ENCODE data around the gene THSD4. TPM values are rescaled to one million over a fixed set of nuclear protein-coding genes. Genes with fewer than 3 reads are reported as not detected.

Gene THSD4
- total RNA-seq, 5 donors from 2014 or later (not counting 1 experiment from before 2014, with no cell fraction given) = 0.03 to 0.23 (median 0.18) TPM; not detected in 2

- ATAC-seq (replicated peaks in 1 of 4) (no peak), DNase-seq (no peak)
- H3K36me3 ChIP-seq (ENCODE audit: control insufficient read depth in 2 of 2, extremely low read depth in 1 of 2, insufficient read depth in 1 of 2, low read length in 1 of 2) = no peaks in the 10 kb centered on the region
- H3K27me3 Mint-ChIP-seq = peaks cover 6% of the 10 kb centered on the region in 2 donors
- no peaks in the 10 kb centered on the region for H3K9me3 ChIP-seq
- H3K27me3 ChIP-seq (replicated peaks in 1 of 2; ENCODE audit: control insufficient read depth in 2 of 2, extremely low read depth in 1 of 2, insufficient read depth in 2 of 2, low read length in 1 of 2) = peaks cover 0 to 4% of the 10 kb centered on the region in 2 experiments
- no peaks in the 10 kb centered on the region for H3K9me3 Mint-ChIP-seq
- H3K36me3 Mint-ChIP-seq = no peaks in the 10 kb centered on the region
- H3K4me3 ChIP-seq (ENCODE audit: control insufficient read depth in 1 of 2, extremely low read depth in 1 of 2, low read length in 1 of 2) = no peak overlapping the region
- ChIA-PET CTCF (no interaction called here), POLR2A (no interaction called here)
- no peak overlapping the region for H3K27ac ChIP-seq (ENCODE audit: low read length)
- H3K4me1 Mint-ChIP-seq = no peaks in the 10 kb centered on the region
- no peak overlapping the region for H3K27ac Mint-ChIP-seq
- WGBS (ENCODE audit: insufficient coverage) = no CpG with 5 or more reads among the region's 6 CpGs
- no peak overlapping the region for H3K4me3 Mint-ChIP-seq
- no peaks in the 10 kb centered on the region for H3K4me1 ChIP-seq (ENCODE audit: control insufficient read depth in 1 of 2, extremely low read depth in 1 of 2, insufficient read depth in 2 of 2, low read length in 2 of 2)
Measured at GRCh38 chr15:71463156-71463665, 347.9 kb downstream of the THSD4 start.

- no peaks in the 10 kb centered on the region for H3K4me1 ChIP-seq (ENCODE audit: control insufficient read depth in 1 of 2, extremely low read depth in 1 of 2, insufficient read depth in 2 of 2, low read length in 2 of 2)
- H3K27me3 Mint-ChIP-seq = peaks cover 3 to 5% of the 10 kb centered on the region in 2 donors
- ATAC-seq (replicated peaks in 1 of 4) = no peak
- no peak for DNase-seq
- H3K9me3 Mint-ChIP-seq = no peaks in the 10 kb centered on the region
- H3K27ac Mint-ChIP-seq = no peak overlapping the region
- H3K27me3 ChIP-seq (replicated peaks in 1 of 2; ENCODE audit: control insufficient read depth in 2 of 2, extremely low read depth in 1 of 2, insufficient read depth in 2 of 2, low read length in 1 of 2) = peaks cover 0 to 4% of the 10 kb centered on the region in 2 experiments
- H3K27ac ChIP-seq (ENCODE audit: low read length) = no peak overlapping the region
- WGBS (ENCODE audit: insufficient coverage) = 80% methylated on average over 1 of the region's 3 CpGs
- H3K36me3 Mint-ChIP-seq = no peaks in the 10 kb centered on the region
- no peaks in the 10 kb centered on the region for H3K36me3 ChIP-seq (ENCODE audit: control insufficient read depth in 2 of 2, extremely low read depth in 1 of 2, insufficient read depth in 1 of 2, low read length in 1 of 2)
- H3K4me1 Mint-ChIP-seq = no peaks in the 10 kb centered on the region
- H3K4me3 Mint-ChIP-seq = no peak overlapping the region
- no peak overlapping the region for H3K4me3 ChIP-seq (ENCODE audit: control insufficient read depth in 1 of 2, extremely low read depth in 1 of 2, low read length in 1 of 2)
- POLR2A ChIA-PET = no interaction called here
- no peaks in the 10 kb centered on the region for H3K9me3 ChIP-seq
- CTCF ChIA-PET = no interaction called here
Measured at GRCh38 chr15:71465131-71465955, 350.1 kb downstream of the THSD4 start.

DNA sequence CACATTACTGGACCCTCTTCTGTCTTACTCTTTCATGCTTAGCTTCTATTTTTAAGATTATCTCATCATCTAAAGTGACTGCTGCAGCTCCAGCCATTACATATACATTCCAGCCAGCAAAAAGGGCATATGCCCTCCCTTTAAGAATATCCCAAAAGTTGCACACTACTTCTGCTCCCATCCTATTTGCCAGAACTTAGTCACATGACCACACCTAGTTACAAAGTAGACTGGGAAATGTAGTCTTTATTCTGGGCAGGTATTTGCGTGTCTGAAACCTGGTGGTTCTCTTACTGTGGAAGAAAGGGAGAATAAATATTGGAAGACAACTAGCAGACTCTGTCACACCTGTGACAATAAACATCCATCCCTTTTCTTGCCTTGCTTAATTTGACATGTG, 353.4 kb downstream of the THSD4 start:
- CTCF ChIA-PET = no interaction called here

DNA sequence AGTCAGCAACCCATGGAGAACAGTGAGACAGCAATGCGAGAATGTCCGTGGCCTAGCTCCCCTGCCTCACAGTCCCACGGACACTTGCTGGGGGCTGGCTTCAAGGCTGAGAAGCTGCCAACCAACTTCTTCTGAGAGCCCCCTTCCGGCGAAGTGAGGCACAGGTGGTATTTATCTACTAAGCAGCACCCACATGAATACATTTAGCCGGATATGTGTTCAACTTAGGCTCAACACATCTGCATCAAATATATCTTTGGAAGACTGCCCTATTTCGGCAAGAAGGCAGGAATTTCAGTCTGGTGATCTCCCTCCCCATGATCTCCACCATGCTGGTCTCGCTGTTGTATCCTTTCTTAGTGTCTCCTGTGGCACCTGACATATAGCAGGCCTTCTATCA, 354.1 kb downstream of the THSD4 start:
- ChIA-PET CTCF (no interaction called here), POLR2A (no interaction called here)
- DNase-seq (no peak), ATAC-seq (replicated peaks in 1 of 4) (no peak)
- no peaks in the 10 kb centered on the region for H3K36me3 Mint-ChIP-seq
- H3K9me3 ChIP-seq = no peaks in the 10 kb centered on the region
- peaks cover 0 to 7% of the 10 kb centered on the region in 2 experiments for H3K27me3 ChIP-seq (replicated peaks in 1 of 2; ENCODE audit: control insufficient read depth in 2 of 2, extremely low read depth in 1 of 2, insufficient read depth in 2 of 2, low read length in 1 of 2)
- no peaks in the 10 kb centered on the region for H3K4me1 ChIP-seq (ENCODE audit: control insufficient read depth in 1 of 2, extremely low read depth in 1 of 2, insufficient read depth in 2 of 2, low read length in 2 of 2)
- H3K4me3 Mint-ChIP-seq = no peak overlapping the region
- H3K4me1 Mint-ChIP-seq = no peaks in the 10 kb centered on the region
- no peak overlapping the region for H3K4me3 ChIP-seq (ENCODE audit: control insufficient read depth in 1 of 2, extremely low read depth in 1 of 2, low read length in 1 of 2)
- H3K27ac Mint-ChIP-seq = no peak overlapping the region
- H3K27ac ChIP-seq (ENCODE audit: low read length) = no peak overlapping the region
- WGBS (ENCODE audit: insufficient coverage) = 86% methylated on average over 6 of the region's 8 CpGs
- H3K27me3 Mint-ChIP-seq = peaks cover 3 to 5% of the 10 kb centered on the region in 2 donors
- no peaks in the 10 kb centered on the region for H3K9me3 Mint-ChIP-seq
- H3K36me3 ChIP-seq (ENCODE audit: control insufficient read depth in 2 of 2, extremely low read depth in 1 of 2, insufficient read depth in 1 of 2, low read length in 1 of 2) = no peaks in the 10 kb centered on the region

More for the DNA sequence above, 353.4 kb downstream of the THSD4 start:
- ATAC-seq (replicated peaks in 1 of 4) = no peak
- Histone ChIP-seq H3K27ac (ENCODE audit: low read length) (no peak overlapping the region), H3K36me3 (ENCODE audit: control insufficient read depth in 2 of 2, extremely low read depth in 1 of 2, insufficient read depth in 1 of 2, low read length in 1 of 2) (no peaks in the 10 kb centered on the region), H3K4me1 (ENCODE audit: control insufficient read depth in 1 of 2, extremely low read depth in 1 of 2, insufficient read depth in 2 of 2, low read length in 2 of 2) (no peaks in the 10 kb centered on the region), H3K4me3 (ENCODE audit: control insufficient read depth in 1 of 2, extremely low read depth in 1 of 2, low read length in 1 of 2) (no peak overlapping the region), H3K9me3 (no peaks in the 10 kb centered on the region), H3K27me3 (replicated peaks in 1 of 2; ENCODE audit: control insufficient read depth in 2 of 2, extremely low read depth in 1 of 2, insufficient read depth in 2 of 2, low read length in 1 of 2) (peaks cover 0 to 7% of the 10 kb centered on the region in 2 experiments)
- Mint-ChIP-seq H3K4me1 (no peaks in the 10 kb centered on the region), H3K9me3 (no peaks in the 10 kb centered on the region), H3K36me3 (no peaks in the 10 kb centered on the region), H3K4me3 (no peak overlapping the region), H3K27me3 (peaks cover 3 to 5% of the 10 kb centered on the region in 2 donors), H3K27ac (no peak overlapping the region)
- no peak for DNase-seq
- POLR2A ChIA-PET = no interaction called here
- WGBS (ENCODE audit: insufficient coverage) = no CpG with 5 or more reads among the region's 1 CpG

DNA sequence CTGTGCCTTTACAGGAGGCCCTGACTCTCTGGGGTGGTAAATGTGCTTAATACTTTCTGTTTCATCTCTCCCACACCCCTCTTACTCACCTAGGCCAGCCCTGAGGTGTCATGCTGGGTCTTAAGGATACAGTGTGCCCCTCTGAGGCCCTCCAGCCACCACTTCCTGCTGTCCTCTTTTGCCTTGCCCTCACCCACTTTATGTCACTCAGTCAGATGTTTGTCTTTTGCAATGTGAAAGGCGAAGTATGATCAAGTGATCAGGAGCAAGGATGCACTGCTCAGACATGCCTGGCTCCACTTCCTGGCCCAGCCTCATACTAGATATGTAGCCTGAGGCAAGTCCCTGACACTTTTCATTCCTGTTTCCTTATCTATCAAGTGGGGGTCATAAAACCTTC, 356.1 kb downstream of the THSD4 start:
- Histone ChIP-seq H3K27ac (ENCODE audit: low read length) (no peak overlapping the region), H3K4me1 (ENCODE audit: control insufficient read depth in 1 of 2, extremely low read depth in 1 of 2, insufficient read depth in 2 of 2, low read length in 2 of 2) (no peaks in the 10 kb centered on the region), H3K9me3 (no peaks in the 10 kb centered on the region), H3K4me3 (ENCODE audit: control insufficient read depth in 1 of 2, extremely low read depth in 1 of 2, low read length in 1 of 2) (no peak overlapping the region), H3K27me3 (replicated peaks in 1 of 2; ENCODE audit: control insufficient read depth in 2 of 2, extremely low read depth in 1 of 2, insufficient read depth in 2 of 2, low read length in 1 of 2) (peaks cover 0 to 5% of the 10 kb centered on the region in 2 experiments), H3K36me3 (ENCODE audit: control insufficient read depth in 2 of 2, extremely low read depth in 1 of 2, insufficient read depth in 1 of 2, low read length in 1 of 2) (no peaks in the 10 kb centered on the region)
- Mint-ChIP-seq H3K4me3 (no peak overlapping the region), H3K36me3 (no peaks in the 10 kb centered on the region), H3K9me3 (no peaks in the 10 kb centered on the region), H3K27me3 (peaks cover 7 to 11% of the 10 kb centered on the region in 2 donors), H3K4me1 (no peaks in the 10 kb centered on the region), H3K27ac (no peak overlapping the region)
- ChIA-PET POLR2A (no interaction called here), CTCF (no interaction called here)
- no peak for DNase-seq
- no peak for ATAC-seq (replicated peaks in 1 of 4)
- WGBS (ENCODE audit: insufficient coverage) = 100% methylated on average over 1 of the region's 1 CpG

- no peak for DNase-seq
- no peak overlapping the region for H3K4me3 Mint-ChIP-seq
- Histone ChIP-seq H3K27ac (ENCODE audit: low read length) (no peak overlapping the region), H3K27me3 (replicated peaks in 1 of 2; ENCODE audit: control insufficient read depth in 2 of 2, extremely low read depth in 1 of 2, insufficient read depth in 2 of 2, low read length in 1 of 2) (peaks cover 0 to 3% of the 10 kb centered on the region in 2 experiments), H3K9me3 (no peaks in the 10 kb centered on the region), H3K4me3 (ENCODE audit: control insufficient read depth in 1 of 2, extremely low read depth in 1 of 2, low read length in 1 of 2) (no peak overlapping the region), H3K4me1 (ENCODE audit: control insufficient read depth in 1 of 2, extremely low read depth in 1 of 2, insufficient read depth in 2 of 2, low read length in 2 of 2) (no peaks in the 10 kb centered on the region), H3K36me3 (ENCODE audit: control insufficient read depth in 2 of 2, extremely low read depth in 1 of 2, insufficient read depth in 1 of 2, low read length in 1 of 2) (no peaks in the 10 kb centered on the region)
- H3K36me3 Mint-ChIP-seq = no peaks in the 10 kb centered on the region
- ATAC-seq (replicated peaks in 1 of 4) = no peak
- no peaks in the 10 kb centered on the region for H3K4me1 Mint-ChIP-seq
- ChIA-PET POLR2A (no interaction called here), CTCF (no interaction called here)
- H3K27me3 Mint-ChIP-seq = peaks cover 8 to 9% of the 10 kb centered on the region in 2 donors
- no peaks in the 10 kb centered on the region for H3K9me3 Mint-ChIP-seq
- 88% methylated on average over 1 of the region's 4 CpGs for WGBS (ENCODE audit: insufficient coverage)
- H3K27ac Mint-ChIP-seq = no peak overlapping the region
Measured at GRCh38 chr15:71472566-71472965, 357.3 kb downstream of the THSD4 start.

Data from T-cell (primary cell).